Activated naive CD4-positive, alpha-beta T cell treated with anti-CD3 and anti-CD28 coated beads for 36 hours (primary cell): ENCODE data around the gene INTS15. TPM values are rescaled to one million over a fixed set of nuclear protein-coding genes. Genes with fewer than 3 reads are reported as not detected.

Source experiments
- CTCF ChIA-PET: fragments of 350-600 bp; sonication (Branson Sonifier 250); formaldehyde crosslinking; loops from one replicate; lab custom pipeline; 2021; ENCODE audit warnings: antibody characterized with exemption; lab: Charles Lee
- DNase-seq: peaks from one replicate; pipeline ENCODE4 v3.0.0-alpha.2; 2020
- H3K27ac Mint-ChIP-seq: one replicate; pipeline ENCODE4 v1.8.0; 2021; ENCODE audit warnings: mild to moderate bottlenecking, mixed read lengths
- H3K27me3 Mint-ChIP-seq: one replicate; pipeline ENCODE4 v1.8.0; 2021; ENCODE audit warnings: low read depth, mixed read lengths
- H3K36me3 Mint-ChIP-seq: one replicate; pipeline ENCODE4 v1.8.0; 2021; ENCODE audit warnings: low read depth, mixed read lengths
- H3K4me1 Mint-ChIP-seq: one replicate; pipeline ENCODE4 v1.8.0; 2021; ENCODE audit warnings: low read depth, mixed read lengths
- H3K4me3 Mint-ChIP-seq: one replicate; pipeline ENCODE4 v1.8.0; 2021; ENCODE audit warnings: mild to moderate bottlenecking, moderate library complexity, mixed read lengths
- H3K9me3 Mint-ChIP-seq: one replicate; pipeline ENCODE4 v1.8.0; 2021; ENCODE audit warnings: mixed read lengths
- intact Hi-C: fragments of 100-400 bp; cut with micrococcal nuclease; formaldehyde crosslinking; loops from one replicate; pipeline ENCODE4 v1.15.1; 2023
- total RNA-seq, 2 experiments: library from RNA; stranded (reverse); gene quantifications; one replicate each; pipeline ENCODE4 v1.2.3, GENCODE V29; 2021

INTS15 gene
- total RNA-seq, 2 experiments from 2014 or later = 24.9 to 27.5 TPM

GRCh38 chr7:6649241-6649961 lies 59.6 kb downstream of the INTS15 start:
- peaks cover 48% of the 10 kb centered on the region for H3K36me3 Mint-ChIP-seq
- CTCF ChIA-PET = no interaction called here

GRCh38 chr7:6650086-6650485 lies 60.3 kb downstream of the INTS15 start:
- no peak for DNase-seq
- intact Hi-C loops = no loop called here
- H3K4me3 Mint-ChIP-seq = no peak overlapping the region
- peaks cover 5% of the 10 kb centered on the region for H3K9me3 Mint-ChIP-seq
- no peaks in the 10 kb centered on the region for H3K4me1 Mint-ChIP-seq
- H3K27ac Mint-ChIP-seq = no peak overlapping the region
- H3K36me3 Mint-ChIP-seq = peaks cover 52% of the 10 kb centered on the region
- CTCF ChIA-PET = no interaction called here
- H3K27me3 Mint-ChIP-seq = no peaks in the 10 kb centered on the region

More at GRCh38 chr7:6649241-6649961, 59.6 kb downstream of the INTS15 start:
- no peak overlapping the region for H3K27ac Mint-ChIP-seq
- H3K9me3 Mint-ChIP-seq = peaks cover 5% of the 10 kb centered on the region
- H3K4me1 Mint-ChIP-seq = no peaks in the 10 kb centered on the region
- no peak for DNase-seq
- no peaks in the 10 kb centered on the region for H3K27me3 Mint-ChIP-seq
- intact Hi-C loops = no loop called here
- H3K4me3 Mint-ChIP-seq = no peak overlapping the region

DNA sequence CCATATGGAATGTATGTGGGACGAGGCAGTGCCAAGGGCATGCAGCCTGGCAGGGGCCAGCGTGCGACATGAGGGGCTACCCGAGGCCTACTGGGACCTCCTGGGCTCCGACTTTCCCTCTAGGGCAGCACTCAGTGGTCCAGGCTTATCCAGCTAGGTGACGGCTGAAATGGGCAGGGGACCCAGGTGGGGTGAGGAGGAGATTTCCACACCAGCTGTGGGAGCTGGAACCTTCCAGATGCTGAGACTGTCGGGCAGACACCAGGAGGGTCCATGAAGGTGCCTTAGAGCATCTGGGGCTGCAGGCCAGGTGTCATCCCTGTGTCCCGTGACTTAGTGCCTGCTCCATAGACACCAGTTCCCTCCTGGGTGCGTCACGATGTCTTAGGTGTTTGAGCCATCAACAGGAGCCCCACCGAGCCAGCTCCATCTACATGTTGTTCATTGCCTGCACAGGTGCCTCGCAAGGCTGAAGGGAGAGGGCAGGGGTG lies 60.7 kb downstream of the INTS15 start:
- no peaks in the 10 kb centered on the region for H3K4me1 Mint-ChIP-seq
- peaks cover 5% of the 10 kb centered on the region for H3K9me3 Mint-ChIP-seq
- H3K27ac Mint-ChIP-seq = no peak overlapping the region
- H3K4me3 Mint-ChIP-seq = no peak overlapping the region
- intact Hi-C loops = no loop called here
- H3K27me3 Mint-ChIP-seq = no peaks in the 10 kb centered on the region
- CTCF ChIA-PET = no interaction called here
- peaks cover 57% of the 10 kb centered on the region for H3K36me3 Mint-ChIP-seq
- no peak for DNase-seq

DNA sequence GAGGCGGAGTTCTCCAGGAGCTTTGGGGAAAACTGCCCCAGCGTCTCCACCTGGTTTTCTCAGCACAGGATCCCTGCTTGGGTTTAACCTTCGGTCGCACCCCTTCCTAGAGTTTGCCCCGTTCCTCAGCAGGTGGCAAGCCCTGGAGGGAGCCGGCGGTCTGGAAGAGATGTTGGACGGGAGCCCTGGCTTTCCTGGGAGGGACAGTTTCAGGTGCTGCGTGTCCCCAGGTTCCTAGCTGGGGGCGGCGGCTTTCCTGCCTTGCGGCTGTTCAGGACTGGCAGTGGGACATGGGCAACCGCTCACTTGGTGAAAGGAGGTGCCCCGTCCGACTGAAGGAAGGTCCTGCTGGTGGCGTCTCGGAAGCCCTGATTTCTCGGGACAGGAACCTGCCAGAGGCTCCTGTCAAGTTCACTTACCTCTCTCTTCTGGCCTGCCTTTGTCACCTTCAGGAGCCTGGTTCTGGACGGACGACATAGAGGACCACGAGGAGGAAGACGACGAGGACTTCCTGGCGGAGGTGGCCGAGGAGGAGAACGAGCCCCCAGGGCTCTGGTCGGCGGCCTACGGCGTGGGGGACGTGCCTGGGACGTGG lies 62.1 kb downstream of the INTS15 start:
- Mint-ChIP-seq H3K4me3 (no peak overlapping the region), H3K27ac (no peak overlapping the region), H3K36me3 (peaks cover 49% of the 10 kb centered on the region), H3K4me1 (no peaks in the 10 kb centered on the region), H3K27me3 (no peaks in the 10 kb centered on the region), H3K9me3 (peaks cover 5% of the 10 kb centered on the region)
- CTCF ChIA-PET = no interaction called here
- DNase-seq = no peak
- intact Hi-C loops = no loop called here

- no peak for DNase-seq
- H3K4me1 Mint-ChIP-seq = no peaks in the 10 kb centered on the region
- peaks cover 5% of the 10 kb centered on the region for H3K9me3 Mint-ChIP-seq
- H3K27ac Mint-ChIP-seq = no peak overlapping the region
- CTCF ChIA-PET = no interaction called here
- peaks cover 45% of the 10 kb centered on the region for H3K36me3 Mint-ChIP-seq
- H3K27me3 Mint-ChIP-seq = no peaks in the 10 kb centered on the region
- H3K4me3 Mint-ChIP-seq = no peak overlapping the region
- intact Hi-C loops = no loop called here
These were observed 62.7 kb downstream of the INTS15 start for GRCh38 chr7:6652446-6653011.

GRCh38 chr7:6653071-6654003 lies 63.5 kb downstream of the INTS15 start:
- Mint-ChIP-seq H3K9me3 (peaks cover 5% of the 10 kb centered on the region), H3K4me3 (no peak overlapping the region), H3K27ac (no peak overlapping the region), H3K27me3 (no peaks in the 10 kb centered on the region), H3K36me3 (peaks cover 41% of the 10 kb centered on the region), H3K4me1 (no peaks in the 10 kb centered on the region)
- CTCF ChIA-PET = no interaction called here
- intact Hi-C loops = no loop called here
- DNase-seq = no peak

- H3K27ac Mint-ChIP-seq = no peak overlapping the region
- intact Hi-C loops = no loop called here
- no peak overlapping the region for H3K4me3 Mint-ChIP-seq
- DNase-seq = no peak
- H3K27me3 Mint-ChIP-seq = no peaks in the 10 kb centered on the region
- H3K4me1 Mint-ChIP-seq = peaks cover 7% of the 10 kb centered on the region
- peaks cover 5% of the 10 kb centered on the region for H3K9me3 Mint-ChIP-seq
- CTCF ChIA-PET = no interaction called here
- H3K36me3 Mint-ChIP-seq = peaks cover 37% of the 10 kb centered on the region
These were observed 64.5 kb downstream of the INTS15 start for GRCh38 chr7:6654113-6654841.

GRCh38 chr7:6654842-6655610 lies 65.2 kb downstream of the INTS15 start:
- Mint-ChIP-seq H3K4me3 (no peak overlapping the region), H3K9me3 (peaks cover 5% of the 10 kb centered on the region), H3K4me1 (peaks cover 10% of the 10 kb centered on the region), H3K27me3 (no peaks in the 10 kb centered on the region), H3K27ac (no peak overlapping the region), H3K36me3 (peaks cover 30% of the 10 kb centered on the region)
- CTCF ChIA-PET = no interaction called here
- DNase-seq = no peak
- intact Hi-C loops = no loop called here

DNA sequence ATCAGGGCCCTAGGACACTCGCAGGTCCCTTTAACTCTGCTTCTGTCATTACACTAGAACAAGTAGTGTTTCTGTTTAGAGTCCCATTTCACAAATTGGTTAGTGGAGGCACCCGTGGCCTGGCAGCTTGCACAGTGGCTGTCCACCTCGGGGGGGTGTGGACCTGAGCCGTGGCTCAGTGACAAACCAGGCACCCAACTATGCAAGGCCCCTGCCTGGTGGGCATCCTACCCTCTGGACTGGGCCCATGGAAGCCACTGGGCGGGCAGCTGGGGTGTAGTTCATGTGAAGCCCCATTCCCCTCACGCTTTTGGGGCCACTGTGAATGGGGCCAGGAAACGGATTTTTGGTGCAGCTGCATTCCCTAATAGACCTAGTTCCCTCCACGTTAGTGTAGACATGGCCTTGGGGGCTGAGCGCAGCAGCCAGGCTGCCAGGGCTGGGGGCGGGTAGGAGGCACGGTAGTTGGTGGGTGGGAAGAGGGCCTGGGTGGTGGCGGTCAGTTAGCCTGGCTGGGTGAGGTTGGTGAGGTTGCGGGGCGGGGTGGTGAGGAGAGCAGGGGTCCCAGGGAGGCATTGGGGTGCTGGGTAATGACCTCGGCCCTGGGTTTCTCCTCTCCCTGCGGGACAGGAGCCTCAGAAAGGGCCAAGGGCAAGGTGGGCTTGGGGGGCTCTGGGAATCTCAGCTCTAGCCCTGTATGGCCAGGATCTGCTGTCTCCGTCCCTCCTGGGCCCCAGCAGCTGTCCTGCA lies 66.0 kb downstream of the INTS15 start:
- Mint-ChIP-seq H3K9me3 (peaks cover 3% of the 10 kb centered on the region), H3K4me1 (peaks cover 10% of the 10 kb centered on the region), H3K27ac (no peak overlapping the region), H3K36me3 (peaks cover 22% of the 10 kb centered on the region), H3K27me3 (no peaks in the 10 kb centered on the region), H3K4me3 (no peak overlapping the region)
- CTCF ChIA-PET = no interaction called here
- intact Hi-C loops = no loop called here
- no peak for DNase-seq

- intact Hi-C loops = no loop called here
- CTCF ChIA-PET = no interaction called here
- DNase-seq = no peak
These were observed 66.6 kb downstream of the INTS15 start for GRCh38 chr7:6656413-6656812.

More at GRCh38 chr7:6656413-6656812, 66.6 kb downstream of the INTS15 start:
- no peaks in the 10 kb centered on the region for H3K27me3 Mint-ChIP-seq
- H3K27ac Mint-ChIP-seq = no peak overlapping the region
- no peak overlapping the region for H3K4me3 Mint-ChIP-seq
- peaks cover 10% of the 10 kb centered on the region for H3K4me1 Mint-ChIP-seq
- peaks cover 16% of the 10 kb centered on the region for H3K36me3 Mint-ChIP-seq
- no peaks in the 10 kb centered on the region for H3K9me3 Mint-ChIP-seq
